ENCODE results near the gene RIMS4. TPM values are rescaled to one million over a fixed set of nuclear protein-coding genes. Genes with fewer than 3 reads are reported as not detected.

Gene RIMS4
- total and polyA plus RNA-seq, 9 of the 15 experiments (the other 6 are each of a cell fraction or from before 2014, with no cell fraction given): 0.04 TPM; not detected in 8

DNA sequence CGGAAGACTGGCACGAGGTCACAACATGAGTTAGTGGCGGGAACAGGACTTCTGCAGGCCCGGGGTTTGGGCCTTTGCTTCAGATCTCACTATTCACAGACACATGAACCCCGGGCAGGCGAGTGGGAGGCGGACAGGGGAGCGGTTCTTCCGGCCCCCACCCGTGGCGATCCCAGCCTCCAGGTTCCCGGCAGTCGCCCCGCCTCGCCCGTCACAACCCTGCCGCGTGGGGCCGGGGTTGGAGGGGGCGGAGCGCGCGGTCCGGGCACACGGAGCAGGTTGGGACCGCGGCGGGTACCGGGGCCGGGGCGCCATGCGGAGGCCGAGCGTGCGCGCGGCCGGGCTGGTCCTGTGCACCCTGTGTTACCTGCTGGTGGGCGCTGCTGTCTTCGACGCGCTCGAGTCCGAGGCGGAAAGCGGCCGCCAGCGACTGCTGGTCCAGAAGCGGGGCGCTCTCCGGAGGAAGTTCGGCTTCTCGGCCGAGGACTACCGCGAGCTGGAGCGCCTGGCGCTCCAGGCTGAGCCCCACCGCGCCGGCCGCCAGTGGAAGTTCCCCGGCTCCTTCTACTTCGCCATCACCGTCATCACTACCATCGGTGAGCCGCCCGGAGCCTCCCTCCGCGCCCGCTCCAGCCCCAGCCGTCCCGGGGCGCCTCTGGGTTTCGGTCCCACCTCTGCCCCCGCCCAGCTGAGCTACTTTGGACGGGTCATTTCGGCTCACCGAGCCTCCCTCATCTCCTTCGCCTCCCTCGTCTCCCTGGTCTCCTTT, 64.6 kb downstream of the RIMS4 start, which contains the start of gene KCNK15 (continued):
- no peak for TF ChIP-seq ZNF197 (CRISPR knock-in tag; IDR thresholded peaks at IDR 0.05; ENCODE audit: low read depth)
- TF ChIP-seq, protein P1, sequence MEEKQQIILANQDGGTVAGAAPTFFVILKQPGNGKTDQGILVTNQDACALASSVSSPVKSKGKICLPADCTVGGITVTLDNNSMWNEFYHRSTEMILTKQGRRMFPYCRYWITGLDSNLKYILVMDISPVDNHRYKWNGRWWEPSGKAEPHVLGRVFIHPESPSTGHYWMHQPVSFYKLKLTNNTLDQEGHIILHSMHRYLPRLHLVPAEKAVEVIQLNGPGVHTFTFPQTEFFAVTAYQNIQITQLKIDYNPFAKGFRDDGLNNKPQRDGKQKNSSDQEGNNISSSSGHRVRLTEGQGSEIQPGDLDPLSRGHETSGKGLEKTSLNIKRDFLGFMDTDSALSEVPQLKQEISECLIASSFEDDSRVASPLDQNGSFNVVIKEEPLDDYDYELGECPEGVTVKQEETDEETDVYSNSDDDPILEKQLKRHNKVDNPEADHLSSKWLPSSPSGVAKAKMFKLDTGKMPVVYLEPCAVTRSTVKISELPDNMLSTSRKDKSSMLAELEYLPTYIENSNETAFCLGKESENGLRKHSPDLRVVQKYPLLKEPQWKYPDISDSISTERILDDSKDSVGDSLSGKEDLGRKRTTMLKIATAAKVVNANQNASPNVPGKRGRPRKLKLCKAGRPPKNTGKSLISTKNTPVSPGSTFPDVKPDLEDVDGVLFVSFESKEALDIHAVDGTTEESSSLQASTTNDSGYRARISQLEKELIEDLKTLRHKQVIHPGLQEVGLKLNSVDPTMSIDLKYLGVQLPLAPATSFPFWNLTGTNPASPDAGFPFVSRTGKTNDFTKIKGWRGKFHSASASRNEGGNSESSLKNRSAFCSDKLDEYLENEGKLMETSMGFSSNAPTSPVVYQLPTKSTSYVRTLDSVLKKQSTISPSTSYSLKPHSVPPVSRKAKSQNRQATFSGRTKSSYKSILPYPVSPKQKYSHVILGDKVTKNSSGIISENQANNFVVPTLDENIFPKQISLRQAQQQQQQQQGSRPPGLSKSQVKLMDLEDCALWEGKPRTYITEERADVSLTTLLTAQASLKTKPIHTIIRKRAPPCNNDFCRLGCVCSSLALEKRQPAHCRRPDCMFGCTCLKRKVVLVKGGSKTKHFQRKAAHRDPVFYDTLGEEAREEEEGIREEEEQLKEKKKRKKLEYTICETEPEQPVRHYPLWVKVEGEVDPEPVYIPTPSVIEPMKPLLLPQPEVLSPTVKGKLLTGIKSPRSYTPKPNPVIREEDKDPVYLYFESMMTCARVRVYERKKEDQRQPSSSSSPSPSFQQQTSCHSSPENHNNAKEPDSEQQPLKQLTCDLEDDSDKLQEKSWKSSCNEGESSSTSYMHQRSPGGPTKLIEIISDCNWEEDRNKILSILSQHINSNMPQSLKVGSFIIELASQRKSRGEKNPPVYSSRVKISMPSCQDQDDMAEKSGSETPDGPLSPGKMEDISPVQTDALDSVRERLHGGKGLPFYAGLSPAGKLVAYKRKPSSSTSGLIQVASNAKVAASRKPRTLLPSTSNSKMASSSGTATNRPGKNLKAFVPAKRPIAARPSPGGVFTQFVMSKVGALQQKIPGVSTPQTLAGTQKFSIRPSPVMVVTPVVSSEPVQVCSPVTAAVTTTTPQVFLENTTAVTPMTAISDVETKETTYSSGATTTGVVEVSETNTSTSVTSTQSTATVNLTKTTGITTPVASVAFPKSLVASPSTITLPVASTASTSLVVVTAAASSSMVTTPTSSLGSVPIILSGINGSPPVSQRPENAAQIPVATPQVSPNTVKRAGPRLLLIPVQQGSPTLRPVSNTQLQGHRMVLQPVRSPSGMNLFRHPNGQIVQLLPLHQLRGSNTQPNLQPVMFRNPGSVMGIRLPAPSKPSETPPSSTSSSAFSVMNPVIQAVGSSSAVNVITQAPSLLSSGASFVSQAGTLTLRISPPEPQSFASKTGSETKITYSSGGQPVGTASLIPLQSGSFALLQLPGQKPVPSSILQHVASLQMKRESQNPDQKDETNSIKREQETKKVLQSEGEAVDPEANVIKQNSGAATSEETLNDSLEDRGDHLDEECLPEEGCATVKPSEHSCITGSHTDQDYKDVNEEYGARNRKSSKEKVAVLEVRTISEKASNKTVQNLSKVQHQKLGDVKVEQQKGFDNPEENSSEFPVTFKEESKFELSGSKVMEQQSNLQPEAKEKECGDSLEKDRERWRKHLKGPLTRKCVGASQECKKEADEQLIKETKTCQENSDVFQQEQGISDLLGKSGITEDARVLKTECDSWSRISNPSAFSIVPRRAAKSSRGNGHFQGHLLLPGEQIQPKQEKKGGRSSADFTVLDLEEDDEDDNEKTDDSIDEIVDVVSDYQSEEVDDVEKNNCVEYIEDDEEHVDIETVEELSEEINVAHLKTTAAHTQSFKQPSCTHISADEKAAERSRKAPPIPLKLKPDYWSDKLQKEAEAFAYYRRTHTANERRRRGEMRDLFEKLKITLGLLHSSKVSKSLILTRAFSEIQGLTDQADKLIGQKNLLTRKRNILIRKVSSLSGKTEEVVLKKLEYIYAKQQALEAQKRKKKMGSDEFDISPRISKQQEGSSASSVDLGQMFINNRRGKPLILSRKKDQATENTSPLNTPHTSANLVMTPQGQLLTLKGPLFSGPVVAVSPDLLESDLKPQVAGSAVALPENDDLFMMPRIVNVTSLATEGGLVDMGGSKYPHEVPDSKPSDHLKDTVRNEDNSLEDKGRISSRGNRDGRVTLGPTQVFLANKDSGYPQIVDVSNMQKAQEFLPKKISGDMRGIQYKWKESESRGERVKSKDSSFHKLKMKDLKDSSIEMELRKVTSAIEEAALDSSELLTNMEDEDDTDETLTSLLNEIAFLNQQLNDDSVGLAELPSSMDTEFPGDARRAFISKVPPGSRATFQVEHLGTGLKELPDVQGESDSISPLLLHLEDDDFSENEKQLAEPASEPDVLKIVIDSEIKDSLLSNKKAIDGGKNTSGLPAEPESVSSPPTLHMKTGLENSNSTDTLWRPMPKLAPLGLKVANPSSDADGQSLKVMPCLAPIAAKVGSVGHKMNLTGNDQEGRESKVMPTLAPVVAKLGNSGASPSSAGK (IDR thresholded peaks at IDR 0.05): peak; percentile 73
- no peak for TF ChIP-seq FOXA3 (CRISPR knock-in tag; conservative IDR thresholded peaks at IDR 0.05 in 1 of 2, IDR thresholded peaks at IDR 0.05 in 1 of 2)
- TF ChIP-seq, protein P2, sequence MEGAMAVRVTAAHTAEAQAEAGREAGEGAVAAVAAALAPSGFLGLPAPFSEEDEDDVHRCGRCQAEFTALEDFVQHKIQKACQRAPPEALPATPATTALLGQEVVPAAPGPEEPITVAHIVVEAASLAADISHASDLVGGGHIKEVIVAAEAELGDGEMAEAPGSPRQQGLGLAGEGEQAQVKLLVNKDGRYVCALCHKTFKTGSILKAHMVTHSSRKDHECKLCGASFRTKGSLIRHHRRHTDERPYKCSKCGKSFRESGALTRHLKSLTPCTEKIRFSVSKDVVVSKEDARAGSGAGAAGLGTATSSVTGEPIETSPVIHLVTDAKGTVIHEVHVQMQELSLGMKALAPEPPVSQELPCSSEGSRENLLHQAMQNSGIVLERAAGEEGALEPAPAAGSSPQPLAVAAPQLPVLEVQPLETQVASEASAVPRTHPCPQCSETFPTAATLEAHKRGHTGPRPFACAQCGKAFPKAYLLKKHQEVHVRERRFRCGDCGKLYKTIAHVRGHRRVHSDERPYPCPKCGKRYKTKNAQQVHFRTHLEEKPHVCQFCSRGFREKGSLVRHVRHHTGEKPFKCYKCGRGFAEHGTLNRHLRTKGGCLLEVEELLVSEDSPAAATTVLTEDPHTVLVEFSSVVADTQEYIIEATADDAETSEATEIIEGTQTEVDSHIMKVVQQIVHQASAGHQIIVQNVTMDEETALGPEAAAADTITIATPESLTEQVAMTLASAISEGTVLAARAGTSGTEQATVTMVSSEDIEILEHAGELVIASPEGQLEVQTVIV (CRISPR knock-in tag; IDR thresholded peaks at IDR 0.05; ENCODE audit: borderline replicate concordance): no peak
- no peak for TF ChIP-seq RBM15 (IDR thresholded peaks at IDR 0.05; ENCODE audit: insufficient read depth, low read length)
- TF ChIP-seq ZNF232 (CRISPR knock-in tag; IDR thresholded peaks at IDR 0.05): no peak
- TF ChIP-seq, protein P3, sequence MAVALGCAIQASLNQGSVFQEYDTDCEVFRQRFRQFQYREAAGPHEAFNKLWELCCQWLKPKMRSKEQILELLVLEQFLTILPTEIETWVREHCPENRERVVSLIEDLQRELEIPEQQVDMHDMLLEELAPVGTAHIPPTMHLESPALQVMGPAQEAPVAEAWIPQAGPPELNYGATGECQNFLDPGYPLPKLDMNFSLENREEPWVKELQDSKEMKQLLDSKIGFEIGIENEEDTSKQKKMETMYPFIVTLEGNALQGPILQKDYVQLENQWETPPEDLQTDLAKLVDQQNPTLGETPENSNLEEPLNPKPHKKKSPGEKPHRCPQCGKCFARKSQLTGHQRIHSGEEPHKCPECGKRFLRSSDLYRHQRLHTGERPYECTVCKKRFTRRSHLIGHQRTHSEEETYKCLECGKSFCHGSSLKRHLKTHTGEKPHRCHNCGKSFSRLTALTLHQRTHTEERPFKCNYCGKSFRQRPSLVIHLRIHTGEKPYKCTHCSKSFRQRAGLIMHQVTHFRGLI (CRISPR knock-in tag; IDR thresholded peaks at IDR 0.05): no peak
- peak; percentile 37 to 42; a peak in 1 of 4 replicates for TF ChIP-seq NRF1 (conservative IDR thresholded peaks at IDR 0.05 in 1 of 2, IDR thresholded peaks at IDR 0.05 in 1 of 2)
- TF ChIP-seq NCOA6 (IDR thresholded peaks at IDR 0.05): no peak
- no peak for TF ChIP-seq ELF4 (CRISPR knock-in tag; IDR thresholded peaks at IDR 0.05)
